DMS153 (cell line): Measurements from ENCODE around the gene CADM2.

Experiments
- DNase-seq: peaks from one replicate; lab custom pipeline; 2025; lab: John Stamatoyannopoulos, UW

Gene CADM2

DNA sequence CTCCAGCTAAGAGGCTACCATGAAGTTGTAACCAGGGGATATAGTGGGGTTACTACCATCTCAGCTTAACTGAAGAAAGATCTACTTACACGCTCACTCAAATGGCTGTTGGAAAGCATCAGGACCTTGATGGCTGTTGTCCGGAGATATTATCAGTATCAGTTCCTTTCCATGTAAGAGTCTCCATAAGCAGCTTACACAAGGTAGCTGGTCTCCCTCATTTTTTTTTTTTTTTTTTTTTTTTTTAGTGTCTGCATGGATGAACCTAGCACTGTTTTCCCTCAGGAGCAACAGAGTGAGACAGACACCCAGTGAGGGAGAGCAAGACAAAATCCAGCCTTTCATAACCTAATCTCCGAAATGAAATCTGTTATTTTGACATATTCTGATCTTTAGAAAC, 230.9 kb downstream of the CADM2 start:
- DNase-seq: no peak

DNA sequence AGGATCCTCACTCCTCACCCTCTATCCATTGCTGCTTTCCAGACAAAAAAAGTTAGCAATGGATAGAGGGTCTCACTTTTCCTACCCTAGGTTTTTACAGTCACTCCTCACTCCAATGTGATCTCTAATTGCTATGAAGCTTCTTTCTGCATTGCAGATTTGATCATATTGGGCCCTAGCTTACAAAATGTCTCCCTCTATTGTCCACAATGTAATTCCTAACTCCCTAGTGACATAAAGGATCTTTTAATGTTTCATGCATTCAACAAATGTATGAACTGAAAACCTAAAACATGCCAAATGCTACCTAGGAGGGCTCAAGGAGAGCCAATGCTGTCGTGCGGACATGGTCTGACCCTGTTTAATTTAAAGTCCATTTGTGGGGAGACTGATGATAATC, 234.8 kb downstream of the CADM2 start:
- no peak for DNase-seq

DNA sequence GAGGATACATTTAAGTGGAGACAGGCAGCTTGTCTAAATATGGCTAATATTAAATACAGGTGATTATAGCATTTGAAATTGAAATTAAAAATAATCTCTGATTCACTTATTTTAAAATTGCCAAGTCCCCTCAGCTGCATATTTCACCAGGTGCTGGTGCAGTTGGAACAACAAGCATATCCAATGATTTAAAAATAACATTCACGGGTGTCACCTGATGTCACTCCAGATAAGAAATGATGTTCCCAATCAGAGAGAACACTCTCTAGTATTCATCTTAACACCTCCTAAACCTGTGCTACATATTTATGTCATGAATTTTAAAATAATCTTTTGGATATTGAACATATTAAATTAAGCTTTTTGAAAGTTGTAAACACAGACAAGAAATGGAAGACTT, 249.9 kb downstream of the CADM2 start:
- no peak for DNase-seq

DNA sequence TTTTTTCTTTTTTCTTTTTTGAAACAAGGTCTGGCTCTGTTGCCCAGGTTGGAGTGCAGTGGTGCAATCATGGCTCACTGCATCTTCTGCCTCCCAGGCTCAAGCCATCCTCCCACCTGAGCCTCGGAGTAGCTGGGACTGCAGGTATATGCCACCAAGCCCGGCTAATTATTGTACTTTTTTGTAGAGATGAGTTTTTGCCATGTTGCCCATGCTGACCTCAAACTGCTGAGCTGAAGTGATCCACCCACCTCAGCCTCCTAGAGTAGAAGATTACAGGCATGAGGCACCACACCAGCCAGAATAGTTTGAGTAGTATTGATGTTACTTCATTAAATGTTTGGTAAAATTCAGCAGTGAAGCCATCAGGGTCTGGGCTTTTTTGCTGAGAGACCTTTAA, 251.8 kb downstream of the CADM2 start:
- DNase-seq: no peak

DNA sequence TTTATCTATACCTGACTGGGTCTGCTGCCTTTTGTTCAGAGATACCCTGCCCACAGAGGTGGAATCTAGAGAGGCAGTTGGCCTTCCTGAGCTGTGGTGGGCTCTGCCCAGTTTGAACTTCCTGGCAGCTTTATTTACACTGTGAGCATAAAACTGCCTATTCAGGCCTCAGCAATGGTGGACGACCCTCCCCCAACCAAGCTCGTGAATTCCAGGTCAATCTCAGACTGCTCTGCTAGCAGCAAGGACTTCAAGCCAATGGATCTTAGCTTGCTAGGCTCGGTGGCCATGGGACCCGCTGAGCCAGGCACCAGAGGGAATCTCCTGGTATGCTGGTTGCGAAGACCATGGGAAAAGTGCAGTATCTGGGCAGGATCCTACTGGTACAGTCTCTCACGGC, 270.2 kb downstream of the CADM2 start:
- DNase-seq: no peak

DNA sequence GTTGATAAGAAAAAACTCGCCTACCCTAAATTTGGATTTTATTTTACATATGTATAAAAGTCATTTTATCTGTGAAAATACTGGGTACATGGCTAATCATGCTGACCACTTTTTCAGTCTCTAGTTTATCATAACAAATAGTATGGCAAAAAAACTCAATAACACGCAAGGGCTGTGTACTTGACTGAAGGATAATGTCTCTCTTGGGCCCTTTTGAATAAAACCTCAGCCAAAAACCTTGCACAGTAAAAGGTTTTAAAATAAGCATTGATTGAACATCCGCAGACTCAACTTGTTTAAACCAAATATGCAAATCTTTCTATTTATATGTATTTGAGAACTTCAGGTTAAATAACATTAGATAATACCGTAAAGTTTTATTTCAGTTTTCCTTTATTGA, 285.3 kb downstream of the CADM2 start:
- DNase-seq: no peak

DNA sequence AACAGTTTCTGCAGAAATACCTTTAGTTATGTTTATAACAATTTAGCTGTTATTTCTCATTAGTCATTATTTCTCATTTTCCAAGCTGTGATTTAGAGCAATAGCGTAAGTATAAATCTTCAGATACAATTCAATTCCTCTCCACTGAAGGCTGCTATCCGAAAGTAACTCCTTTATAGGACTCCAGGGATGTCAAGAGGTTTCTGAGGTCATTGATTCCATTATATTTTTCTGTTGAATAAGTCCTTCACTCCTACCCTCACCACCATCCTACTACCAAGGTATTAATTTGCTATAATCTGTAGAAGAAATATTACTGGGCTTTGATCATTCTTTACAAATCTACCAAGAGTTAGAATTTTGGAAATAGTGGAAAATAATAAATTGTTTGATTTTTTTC, 285.7 kb downstream of the CADM2 start:
- no peak for DNase-seq

DNA sequence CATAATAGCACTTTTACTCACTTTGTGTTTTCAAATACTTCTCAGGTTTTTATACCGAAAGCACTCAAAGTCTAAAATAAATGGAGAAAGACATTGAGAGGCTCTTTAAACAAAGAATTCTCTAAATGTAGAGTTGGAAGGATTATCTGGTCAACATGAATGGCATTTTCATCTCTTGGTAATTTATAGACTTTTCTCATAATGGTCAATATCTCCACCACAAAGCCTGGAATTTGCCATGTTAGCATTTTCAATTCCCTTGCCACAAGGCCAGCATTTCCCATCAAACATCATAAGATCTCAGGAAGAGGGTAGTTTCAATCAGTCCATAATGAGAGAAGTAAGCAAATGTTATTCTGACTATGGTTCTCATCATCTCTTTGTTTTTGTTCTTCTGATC, 293.0 kb downstream of the CADM2 start:
- DNase-seq: no peak

DNA sequence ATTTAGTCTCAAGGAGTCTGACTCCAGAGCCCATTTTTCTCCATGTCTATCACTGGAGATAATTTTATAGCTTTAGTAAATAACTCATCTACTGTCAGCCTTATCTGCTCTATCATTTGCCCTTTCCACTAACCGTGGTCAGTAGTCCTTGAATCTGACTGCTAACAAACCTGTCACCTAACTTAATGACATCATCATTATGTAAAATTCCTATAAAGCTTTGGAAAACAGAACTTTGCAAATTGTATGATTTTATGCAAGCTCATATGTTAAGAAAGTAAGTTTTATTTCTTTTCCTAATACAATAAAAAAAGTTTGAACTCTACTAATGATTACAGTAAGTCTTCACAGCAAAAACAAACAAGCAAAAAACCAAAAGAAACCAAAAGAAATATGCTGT, 293.9 kb downstream of the CADM2 start:
- no peak for DNase-seq

DNA sequence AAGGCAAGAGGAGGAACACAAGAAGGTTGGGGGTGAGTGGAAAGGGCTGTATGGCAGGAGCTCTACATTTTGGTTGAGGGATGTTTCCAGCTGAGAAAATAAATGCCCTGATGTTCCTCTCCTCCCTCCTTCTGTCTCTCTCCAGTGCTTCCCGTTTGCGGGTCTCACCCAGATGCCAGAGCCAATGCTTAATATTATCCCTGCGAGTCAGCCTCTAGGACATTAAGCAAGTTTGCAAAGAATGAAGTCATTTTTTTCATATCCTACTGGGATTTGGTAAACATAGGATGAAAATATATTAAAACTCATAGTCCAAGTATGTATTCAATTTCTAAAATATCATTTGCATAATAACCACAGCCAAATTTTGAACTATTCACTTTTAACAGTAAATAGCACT, 295.9 kb downstream of the CADM2 start:
- DNase-seq: no peak

DNA sequence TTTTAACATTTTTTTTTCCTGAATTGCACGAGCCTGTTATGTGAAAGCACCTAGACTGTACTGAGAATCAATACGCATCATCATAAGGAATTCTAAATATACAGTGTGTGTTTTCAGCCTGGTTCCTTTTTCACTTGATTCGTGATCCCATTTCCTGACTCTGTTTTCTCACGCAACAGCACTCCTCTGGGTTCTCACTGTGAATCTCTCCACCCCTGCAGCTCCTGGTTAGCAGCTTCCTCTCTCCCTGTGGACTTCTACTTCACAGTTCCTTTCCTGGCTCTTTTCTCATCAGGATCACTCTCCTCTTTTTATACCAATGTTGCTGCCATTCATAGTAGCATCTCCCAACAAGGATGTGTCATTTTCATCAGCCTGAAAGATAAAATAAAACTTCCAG, 297.2 kb downstream of the CADM2 start:
- no peak for DNase-seq

DNA sequence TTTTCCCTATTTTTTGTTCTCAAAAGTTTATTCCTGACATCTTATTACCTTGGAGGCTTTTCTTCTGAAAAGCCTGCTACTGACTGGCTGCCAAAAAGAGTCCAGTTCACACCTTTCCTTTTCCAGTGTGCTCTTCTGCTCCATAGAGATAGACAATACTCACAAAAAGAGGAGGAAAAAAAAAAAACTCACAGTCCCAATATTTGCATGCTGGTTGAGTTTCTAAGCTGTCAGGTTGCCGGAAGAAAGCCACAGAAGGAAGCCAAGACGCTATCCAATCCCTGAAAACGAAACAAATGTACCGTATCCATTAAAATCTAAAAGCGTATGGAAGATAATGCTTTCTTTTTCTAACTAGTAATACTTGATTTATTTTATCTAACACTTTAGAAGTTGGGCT, 299.5 kb downstream of the CADM2 start:
- DNase-seq: no peak

DNA sequence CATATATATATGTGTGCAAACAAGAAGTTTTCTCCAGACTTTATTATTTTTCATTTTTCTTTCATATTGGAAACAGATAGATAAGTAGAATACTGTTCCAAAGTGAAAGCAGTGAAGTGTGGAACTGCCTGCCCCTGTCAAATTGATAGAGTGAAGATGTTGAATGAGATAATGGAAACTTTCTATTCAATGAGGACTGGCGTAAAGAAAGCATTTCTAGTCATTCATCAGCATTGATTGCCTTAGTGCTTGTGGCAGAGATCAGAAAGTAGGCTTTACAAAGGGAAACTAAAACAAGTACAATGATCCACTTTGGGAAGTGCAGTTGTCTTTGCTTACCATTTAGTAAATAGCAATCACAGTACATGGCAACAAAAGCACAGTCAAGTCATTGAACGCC, 300.0 kb downstream of the CADM2 start:
- DNase-seq: no peak

DNA sequence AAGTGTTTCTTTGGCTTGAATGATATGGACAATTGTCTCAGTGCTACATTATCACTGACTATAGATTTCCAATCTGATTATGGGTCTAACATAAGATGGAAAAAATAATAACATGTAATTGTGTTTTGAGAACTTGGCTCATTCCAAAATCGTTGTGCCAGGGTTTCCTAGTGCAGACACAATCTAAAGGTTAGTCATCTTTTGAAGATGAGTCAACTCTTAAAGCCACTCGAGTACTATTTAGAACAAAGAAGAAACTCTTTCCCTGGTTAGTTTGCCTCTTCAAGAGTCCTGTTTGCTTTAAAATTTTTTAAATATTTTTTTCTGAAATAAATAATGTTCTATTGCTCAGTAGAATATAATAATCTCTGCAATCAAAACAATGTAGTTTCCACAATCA, 301.0 kb downstream of the CADM2 start:
- DNase-seq: no peak

DNA sequence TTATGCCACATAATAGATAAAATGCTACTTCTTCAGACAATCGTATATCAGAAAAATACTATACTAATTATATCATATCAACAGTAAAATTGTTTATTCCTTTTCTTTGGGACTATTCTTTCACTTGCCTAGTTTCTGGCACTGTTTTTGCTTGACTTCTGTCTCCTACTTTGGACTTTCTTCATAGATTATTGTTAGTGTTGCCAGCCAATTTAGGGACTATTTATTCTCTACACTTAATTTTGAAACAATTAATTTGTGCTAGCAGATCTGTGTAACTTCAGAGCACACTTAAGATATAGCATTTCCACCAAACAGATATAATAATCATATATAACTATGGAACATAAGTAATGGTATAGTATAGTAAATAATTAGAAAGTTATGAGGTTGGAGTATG, 305.6 kb downstream of the CADM2 start:
- DNase-seq: no peak

DNA sequence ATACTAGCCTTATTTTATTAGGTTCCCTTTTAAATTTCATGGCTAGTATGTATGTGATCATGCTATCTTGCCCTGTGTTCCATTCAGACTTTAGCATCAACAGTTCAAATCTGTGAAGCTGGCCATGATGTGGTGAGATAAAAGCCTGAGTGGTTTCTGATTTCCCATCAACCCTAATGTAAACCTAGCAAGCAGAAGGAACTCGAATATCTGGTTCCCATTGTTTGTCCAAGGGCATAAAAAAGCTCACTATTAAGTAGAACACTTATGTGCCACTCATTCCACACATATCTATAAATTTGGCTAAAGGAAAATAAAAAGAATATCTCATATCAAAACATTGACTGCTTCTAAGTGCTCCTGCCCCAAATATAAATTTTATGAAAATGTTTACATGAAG, 311.7 kb downstream of the CADM2 start:
- peak; percentile 63 for DNase-seq

DNA sequence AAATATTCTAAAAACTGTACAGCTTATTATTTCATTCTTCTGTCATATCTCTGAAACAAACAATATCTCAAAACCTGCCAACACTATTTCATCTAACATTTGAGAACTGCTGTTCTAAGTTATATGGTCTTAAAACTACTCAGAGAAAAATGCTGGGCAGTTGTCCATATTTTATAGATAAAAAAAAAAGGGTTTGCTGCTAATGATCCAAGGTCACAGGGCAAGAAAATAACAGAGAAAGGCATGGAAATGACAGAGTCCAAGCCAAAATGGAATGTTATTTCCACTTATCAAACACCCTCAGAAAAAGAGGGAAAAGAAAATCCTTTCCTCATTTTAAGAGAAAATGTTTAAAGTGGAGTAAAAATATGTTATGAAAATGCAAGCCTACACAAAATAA, 313.1 kb downstream of the CADM2 start:
- DNase-seq: no peak

DNA sequence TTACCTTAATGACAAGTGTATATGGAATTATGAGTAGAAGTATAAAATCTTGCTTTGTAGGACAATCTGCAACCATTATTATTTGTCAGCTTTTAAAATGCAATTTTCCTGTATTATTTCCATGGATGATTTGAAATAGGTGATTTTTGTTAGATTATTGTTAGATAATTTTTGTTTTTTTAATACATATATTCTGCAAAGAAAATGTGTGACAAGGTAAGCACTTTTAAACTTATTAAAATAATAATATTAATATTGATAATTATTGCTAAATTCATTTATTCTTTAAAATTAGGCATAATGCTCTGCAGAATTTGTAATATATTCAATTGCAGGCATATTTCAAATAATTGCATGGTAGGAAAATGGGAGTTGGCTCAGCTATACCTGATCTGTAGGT, 329.5 kb downstream of the CADM2 start:
- no peak for DNase-seq

DNA sequence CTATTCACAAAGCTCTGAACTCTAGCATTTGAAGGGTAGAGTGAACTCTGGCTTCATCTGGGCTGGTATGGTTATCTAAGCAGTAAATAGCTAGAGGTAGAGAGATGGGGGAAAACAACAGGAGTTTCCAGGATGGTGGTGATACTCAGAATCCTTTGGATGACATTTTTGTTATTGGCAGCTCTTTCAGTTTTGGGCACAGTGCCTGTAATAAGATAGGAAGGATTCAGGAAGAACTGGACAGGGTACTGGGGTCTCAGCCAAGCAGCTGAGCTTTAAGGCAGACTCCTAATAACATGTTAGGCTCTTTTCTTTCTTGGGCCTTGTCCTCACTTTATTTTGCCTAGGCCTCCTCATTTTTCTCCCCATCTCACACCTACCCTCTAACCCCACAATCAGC, 338.5 kb downstream of the CADM2 start:
- no peak for DNase-seq

DNA sequence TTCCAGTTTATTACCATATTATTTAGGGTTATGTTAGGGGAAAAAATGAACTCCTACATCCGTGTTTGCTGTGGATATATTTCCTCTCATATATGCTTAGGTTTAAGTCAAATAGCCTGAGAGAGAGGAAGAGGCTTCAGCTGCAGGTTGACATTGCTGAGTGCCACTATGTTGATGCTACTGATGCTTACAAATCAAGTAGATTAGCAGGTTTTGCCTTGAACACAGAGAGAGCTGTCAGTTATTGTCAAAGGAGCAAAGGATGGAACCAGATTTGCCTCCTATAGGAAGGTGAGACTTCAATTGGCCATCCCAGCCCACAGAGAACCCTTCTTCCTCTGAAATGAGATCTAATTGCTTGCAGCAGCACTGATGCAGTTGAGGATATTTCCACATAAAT, 339.2 kb downstream of the CADM2 start:
- no peak for DNase-seq

DNA sequence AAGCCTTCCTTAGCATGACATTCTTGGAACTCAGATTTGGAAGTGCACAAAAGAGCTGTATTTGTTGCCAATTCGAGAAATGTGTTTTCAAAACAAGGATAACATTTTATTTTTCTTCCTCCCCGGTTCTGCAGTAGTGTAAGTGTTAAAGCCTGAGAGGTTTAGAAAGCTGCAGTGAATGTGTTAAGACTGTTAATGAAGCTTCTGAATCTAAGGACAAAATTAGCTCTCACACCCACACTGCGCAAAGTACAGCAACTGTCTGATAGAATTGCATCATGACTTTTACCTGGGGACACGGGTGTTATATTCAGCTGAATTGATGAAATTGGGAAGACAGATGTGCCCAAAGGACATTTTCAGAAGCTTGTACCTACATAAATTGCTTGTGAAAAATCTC, 344.4 kb downstream of the CADM2 start:
- no peak for DNase-seq

DNA sequence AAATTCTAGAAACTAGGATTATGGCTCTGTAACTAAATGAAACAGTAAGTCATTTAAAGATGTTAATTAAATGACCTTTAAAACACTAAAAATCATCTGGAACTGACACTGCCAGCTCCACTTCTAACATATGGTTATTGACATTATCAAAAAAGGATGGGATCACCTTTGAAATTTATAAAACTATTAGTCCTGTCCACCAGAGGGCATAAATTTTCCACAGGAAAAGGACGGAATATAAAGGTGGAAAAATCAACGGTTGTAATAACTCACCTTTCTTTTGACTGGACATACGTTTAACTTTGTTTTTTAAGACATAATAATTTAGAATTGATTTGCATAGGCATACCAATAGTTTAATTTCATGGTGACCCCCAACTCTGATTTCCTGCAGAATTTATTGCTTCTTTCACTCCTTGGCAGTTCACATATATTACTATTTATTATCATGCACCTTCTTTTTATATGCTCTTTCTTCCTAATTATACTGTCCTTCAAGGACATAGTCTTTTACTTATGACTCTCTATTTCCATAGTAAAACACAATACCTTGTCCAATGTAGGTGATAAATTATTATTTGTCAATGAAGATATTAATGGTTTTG, 345.7 kb downstream of the CADM2 start:
- no peak for DNase-seq

DNA sequence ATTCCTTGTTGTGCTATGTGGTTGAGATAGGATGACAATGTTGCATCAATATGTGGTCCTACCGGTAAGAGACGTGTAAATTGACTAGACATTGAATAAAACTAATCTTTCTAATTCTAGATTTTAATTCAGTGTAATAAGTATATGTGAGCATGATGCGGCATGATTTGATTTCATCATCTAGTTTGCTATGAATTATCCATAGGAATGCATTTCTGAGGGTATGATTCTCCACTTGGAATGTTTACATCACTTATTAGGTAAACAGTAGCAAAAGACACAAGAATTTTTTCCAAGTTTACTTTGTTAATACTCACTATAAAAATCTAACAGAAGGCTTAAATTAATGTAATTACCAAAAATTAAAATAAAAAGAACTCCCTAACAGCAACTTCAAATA, 353.5 kb downstream of the CADM2 start:
- DNase-seq: no peak

DNA sequence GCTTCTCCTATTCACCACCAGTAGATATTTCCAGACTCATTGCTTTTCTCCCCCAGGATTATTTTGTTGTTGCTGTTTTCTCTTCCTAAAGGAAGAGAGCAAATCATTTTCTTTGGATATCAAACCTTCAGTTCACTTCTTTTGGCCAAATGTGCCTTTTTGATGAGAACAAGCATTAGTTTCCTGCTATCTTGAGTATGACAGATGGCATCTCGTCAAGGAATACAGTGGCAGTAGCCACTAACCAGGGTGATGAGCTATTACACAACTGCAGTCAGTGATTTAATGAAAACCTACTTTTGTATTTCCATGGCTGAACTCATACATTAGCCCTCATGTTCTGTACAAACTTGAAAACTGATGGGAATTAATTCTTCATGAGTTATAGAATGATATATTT, 354.6 kb downstream of the CADM2 start:
- DNase-seq: no peak

DNA sequence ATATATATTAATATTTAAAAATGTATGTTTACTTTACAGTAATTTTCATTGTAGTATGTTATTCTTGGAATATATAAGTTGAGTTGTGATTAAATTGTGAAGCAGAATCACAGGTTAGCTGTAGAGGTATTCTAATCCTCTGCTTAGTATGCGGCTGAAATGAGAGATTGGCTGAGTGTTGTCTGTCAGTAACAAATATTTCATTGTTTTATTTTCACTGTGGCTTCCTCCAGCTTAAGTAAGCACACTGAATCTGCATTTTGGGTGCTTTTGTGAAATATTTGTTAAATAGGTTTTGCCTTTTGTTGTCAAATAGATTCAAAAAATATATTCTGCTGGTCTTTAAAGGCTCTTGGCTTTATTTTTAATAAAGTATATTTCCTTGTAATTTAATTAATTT, 357.5 kb downstream of the CADM2 start:
- no peak for DNase-seq
